Effector memory CD8-positive, alpha-beta T cell (primary cell): Measurements from ENCODE around the gene CACNB2.
"Not testable (repeated sequence)": the region's sequence is repeated elsewhere in the genome, so short reads cannot be mapped to it uniquely, and the experiment has no call there.

ENCODE experiments used
- ATAC-seq: fragments of 150-1000 bp; cut with Tn5 transposase; replicated peaks from 2 replicates; pipeline ENCODE4 v1.10.0; 2021; ENCODE audit warnings: mild to moderate bottlenecking, moderate library complexity
- DNase-seq, 3 experiments: peaks; one replicate each; pipeline ENCODE4 v3.0.0; 2021
- H3K27ac Mint-ChIP-seq, 2 donors: one replicate each; pipeline ENCODE4 v1.8.0; 2022; ENCODE audit warnings: mild to moderate bottlenecking in 2 of 2, mixed read lengths in 2 of 2, moderate library complexity in 2 of 2
- H3K27me3 Mint-ChIP-seq, 2 donors: one replicate each; pipeline ENCODE4 v1.8.0; 2022; ENCODE audit warnings: mixed read lengths in 2 of 2
- H3K36me3 Mint-ChIP-seq: one replicate; pipeline ENCODE4 v1.8.0; 2022; ENCODE audit warnings: mild to moderate bottlenecking, moderate library complexity, mixed read lengths; ENCODE audit not compliant: insufficient read depth
- H3K4me1 Mint-ChIP-seq, 2 donors: one replicate each; pipeline ENCODE4 v1.8.0; 2022; ENCODE audit warnings: low read depth in 2 of 2, mixed read lengths in 2 of 2
- H3K4me3 Mint-ChIP-seq, 2 donors: one replicate each; pipeline ENCODE4 v1.8.0; 2022; ENCODE audit warnings: mild to moderate bottlenecking in 2 of 2, mixed read lengths in 2 of 2, moderate library complexity in 2 of 2
- H3K9me3 Mint-ChIP-seq, 2 donors: one replicate each; pipeline ENCODE4 v1.8.0; 2022; ENCODE audit warnings: mixed read lengths in 2 of 2

Gene CACNB2

GRCh38 chr10:18195060-18195799, 55.0 kb downstream of the CACNB2 start:
- Mint-ChIP-seq H3K4me1 (no peaks in the 10 kb centered on the region), H3K9me3 (peaks cover 0 to 6% of the 10 kb centered on the region in 2 donors), H3K27me3 (no peaks in the 10 kb centered on the region), H3K27ac (no peak overlapping the region), H3K36me3 (no peaks in the 10 kb centered on the region), H3K4me3 (no peak overlapping the region)
- DNase-seq (no peak), ATAC-seq (no peak)

GRCh38 chr10:18196806-18197550, 56.8 kb downstream of the CACNB2 start:
- H3K36me3 Mint-ChIP-seq: no peaks in the 10 kb centered on the region
- DNase-seq (no peak), ATAC-seq (no peak)
- H3K4me1 Mint-ChIP-seq: no peaks in the 10 kb centered on the region
- no peak overlapping the region for H3K4me3 Mint-ChIP-seq
- H3K27ac Mint-ChIP-seq: no peak overlapping the region
- peaks cover 0 to 5% of the 10 kb centered on the region in 2 donors for H3K9me3 Mint-ChIP-seq
- H3K27me3 Mint-ChIP-seq: no peaks in the 10 kb centered on the region

GRCh38 chr10:18197706-18198105, 57.5 kb downstream of the CACNB2 start:
- Mint-ChIP-seq H3K4me3 (no peak overlapping the region), H3K27me3 (no peaks in the 10 kb centered on the region), H3K9me3 (peaks cover 0 to 5% of the 10 kb centered on the region in 2 donors), H3K4me1 (no peaks in the 10 kb centered on the region), H3K27ac (no peak overlapping the region), H3K36me3 (no peaks in the 10 kb centered on the region)
- no peak for DNase-seq
- ATAC-seq: no peak

- no peaks in the 10 kb centered on the region for H3K36me3 Mint-ChIP-seq
- no peak overlapping the region for H3K27ac Mint-ChIP-seq
- ATAC-seq (no peak), DNase-seq (no peak)
- H3K9me3 Mint-ChIP-seq: peaks cover 0 to 5% of the 10 kb centered on the region in 2 donors
- H3K4me1 Mint-ChIP-seq: no peaks in the 10 kb centered on the region
- H3K4me3 Mint-ChIP-seq: no peak overlapping the region
- H3K27me3 Mint-ChIP-seq: no peaks in the 10 kb centered on the region
Observed at GRCh38 chr10:18201877-18202276, 61.7 kb downstream of the CACNB2 start.

- H3K4me3 Mint-ChIP-seq: no peak overlapping the region
- peaks cover 0 to 5% of the 10 kb centered on the region in 2 donors for H3K9me3 Mint-ChIP-seq
- no peak for ATAC-seq
- DNase-seq: no peak
- no peaks in the 10 kb centered on the region for H3K4me1 Mint-ChIP-seq
- H3K27me3 Mint-ChIP-seq: no peaks in the 10 kb centered on the region
- H3K27ac Mint-ChIP-seq: no peak overlapping the region
- H3K36me3 Mint-ChIP-seq: no peaks in the 10 kb centered on the region
Observed at GRCh38 chr10:18202680-18203460, 62.6 kb downstream of the CACNB2 start.

- Mint-ChIP-seq H3K36me3 (no peaks in the 10 kb centered on the region), H3K4me3 (no peak overlapping the region), H3K27ac (no peak overlapping the region), H3K9me3 (peaks cover 0 to 5% of the 10 kb centered on the region in 2 donors), H3K27me3 (no peaks in the 10 kb centered on the region), H3K4me1 (no peaks in the 10 kb centered on the region)
- ATAC-seq (no peak), DNase-seq (no peak)
Observed at GRCh38 chr10:18203471-18203870, 63.2 kb downstream of the CACNB2 start.

- H3K4me3 Mint-ChIP-seq: no peak overlapping the region
- peaks cover 0 to 5% of the 10 kb centered on the region in 2 donors for H3K9me3 Mint-ChIP-seq
- DNase-seq (no peak), ATAC-seq (no peak)
- no peaks in the 10 kb centered on the region for H3K27me3 Mint-ChIP-seq
- no peak overlapping the region for H3K27ac Mint-ChIP-seq
- no peaks in the 10 kb centered on the region for H3K4me1 Mint-ChIP-seq
- H3K36me3 Mint-ChIP-seq: no peaks in the 10 kb centered on the region
Observed at GRCh38 chr10:18204039-18204835, 64.0 kb downstream of the CACNB2 start.

- Mint-ChIP-seq H3K9me3 (no peaks in the 10 kb centered on the region), H3K4me3 (no peak overlapping the region), H3K27me3 (peaks cover 0 to 5% of the 10 kb centered on the region in 2 donors), H3K4me1 (no peaks in the 10 kb centered on the region), H3K27ac (no peak overlapping the region), H3K36me3 (no peaks in the 10 kb centered on the region)
- DNase-seq: no peak
- no peak for ATAC-seq
Observed at GRCh38 chr10:18205098-18205834, 65.0 kb downstream of the CACNB2 start.

- not testable (repeated sequence) for DNase-seq, ATAC-seq, H3K27ac Mint-ChIP-seq
Observed at GRCh38 chr10:18208186-18208585, 68.0 kb downstream of the CACNB2 start.

GRCh38 chr10:18209241-18209640, 69.0 kb downstream of the CACNB2 start:
- Mint-ChIP-seq H3K4me1 (no peaks in the 10 kb centered on the region), H3K27me3 (peaks cover 0 to 10% of the 10 kb centered on the region in 2 donors), H3K27ac (no peak overlapping the region), H3K36me3 (no peaks in the 10 kb centered on the region), H3K4me3 (no peak overlapping the region), H3K9me3 (peaks cover 0 to 2% of the 10 kb centered on the region in 2 donors)
- no peak for ATAC-seq
- DNase-seq: no peak

More at GRCh38 chr10:18208186-18208585, 68.0 kb downstream of the CACNB2 start:
- not testable (repeated sequence) for H3K4me1 Mint-ChIP-seq, H3K4me3 Mint-ChIP-seq, H3K36me3 Mint-ChIP-seq, H3K9me3 Mint-ChIP-seq
- H3K27me3 Mint-ChIP-seq: peaks cover 0 to 10% of the 10 kb centered on the region in 2 donors

- Mint-ChIP-seq H3K36me3 (no peaks in the 10 kb centered on the region), H3K27ac (no peak overlapping the region), H3K4me3 (no peak overlapping the region), H3K4me1 (no peaks in the 10 kb centered on the region), H3K27me3 (peaks cover 0 to 10% of the 10 kb centered on the region in 2 donors), H3K9me3 (peaks cover 0 to 2% of the 10 kb centered on the region in 2 donors)
- no peak for DNase-seq
- no peak for ATAC-seq
Observed at GRCh38 chr10:18210711-18211110, 70.5 kb downstream of the CACNB2 start.

GRCh38 chr10:18211862-18212261, 71.6 kb downstream of the CACNB2 start:
- no peaks in the 10 kb centered on the region for H3K36me3 Mint-ChIP-seq

More at GRCh38 chr10:18211862-18212261, 71.6 kb downstream of the CACNB2 start:
- H3K27ac Mint-ChIP-seq: no peak overlapping the region
- DNase-seq (no peak), ATAC-seq (no peak)
- H3K4me3 Mint-ChIP-seq: no peak overlapping the region
- H3K9me3 Mint-ChIP-seq: peaks cover 0 to 2% of the 10 kb centered on the region in 2 donors
- H3K27me3 Mint-ChIP-seq: peaks cover 0 to 10% of the 10 kb centered on the region in 2 donors
- no peaks in the 10 kb centered on the region for H3K4me1 Mint-ChIP-seq
